GM21619 (cell line): ENCODE data around the gene TMX4.
"Not testable (repeated sequence)": the region's sequence is repeated elsewhere in the genome, so short reads cannot be mapped to it uniquely, and the experiment has no call there.

Experiments
- ATAC-seq: cut with Tn5 transposase; IDR thresholded peaks from one replicate; pipeline ENCODE4 v1.9.1; 2021; ENCODE audit not compliant: unreplicated experiment

Gene TMX4

GRCh38 chr20:8019246-8019997 is at the start of gene TMX4:
Gene TMX4, minus strand, starts transcription at chr20:8019761. Its CDS starts 148 bp downstream, at chr20:8019613.
- peak; percentile 85 for ATAC-seq

DNA sequence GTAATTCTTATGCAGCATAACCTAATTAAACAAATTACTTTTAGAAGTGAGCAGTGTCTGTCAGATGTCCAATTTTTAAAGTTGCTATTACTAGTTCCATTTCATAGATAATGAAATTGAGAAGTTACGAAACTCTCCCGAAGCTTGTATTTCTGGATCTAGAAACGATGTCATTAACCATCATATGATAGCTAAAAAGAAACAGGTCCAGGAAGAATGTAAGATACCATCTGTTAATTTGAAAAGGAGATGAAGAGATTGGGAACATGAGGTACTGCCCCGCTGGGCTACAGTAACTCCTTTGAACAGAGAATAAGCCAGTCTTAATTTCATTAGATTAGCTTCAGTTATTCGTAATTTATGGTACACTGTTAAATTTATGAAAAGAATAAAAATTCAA is 47.5 kb upstream of the TMX4 start:
- no peak for ATAC-seq

GRCh38 chr20:8066662-8067061 is 47.1 kb upstream of the TMX4 start:
- ATAC-seq: no peak

- no peak for ATAC-seq
These were observed 46.1 kb upstream of the TMX4 start for GRCh38 chr20:8065691-8066090.

- no peak for ATAC-seq
These were observed 43.2 kb upstream of the TMX4 start for GRCh38 chr20:8062756-8063155.

GRCh38 chr20:8061861-8062518 is 42.4 kb upstream of the TMX4 start:
- ATAC-seq: no peak

DNA sequence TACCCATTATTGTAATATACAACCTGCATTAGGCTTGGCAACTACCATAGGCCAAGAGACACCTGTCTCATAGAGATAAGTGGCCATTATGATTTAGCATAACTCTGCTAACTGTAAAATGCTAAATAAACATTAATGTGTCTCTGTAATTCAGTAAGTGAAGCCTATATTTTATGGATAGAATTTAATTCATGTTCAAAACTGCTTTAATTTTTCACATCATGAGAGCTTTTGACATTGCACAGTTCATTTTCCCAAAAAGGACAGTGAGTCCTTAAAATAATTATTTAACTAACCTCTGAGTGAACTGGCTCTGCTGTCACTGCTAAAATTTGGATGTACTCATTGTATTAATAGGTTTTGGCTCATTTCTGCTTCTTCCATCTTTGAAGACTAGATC is 41.4 kb upstream of the TMX4 start:
- no peak for ATAC-seq

- no peak for ATAC-seq
These were observed 38.3 kb upstream of the TMX4 start for GRCh38 chr20:8057871-8058270.

DNA sequence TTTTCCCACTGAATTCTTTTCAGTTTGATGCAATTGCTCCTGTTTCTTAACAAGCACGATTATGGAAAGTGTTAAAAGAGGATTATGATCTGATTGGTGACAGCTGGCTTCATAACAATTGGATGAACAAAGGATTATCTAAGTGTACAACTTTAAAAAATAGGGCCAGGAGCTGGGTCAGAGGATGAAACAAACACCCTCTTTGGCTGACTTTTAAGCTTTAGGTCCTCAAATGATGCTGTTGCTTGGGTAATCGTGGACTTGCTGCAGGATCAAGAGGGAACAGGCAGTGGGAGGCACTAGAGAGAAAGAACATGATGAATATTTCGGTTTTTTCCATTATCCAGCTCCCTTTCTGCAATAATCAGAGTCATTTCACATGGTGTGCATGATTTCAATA is 35.5 kb upstream of the TMX4 start:
- ATAC-seq: no peak

- ATAC-seq: no peak
These were observed 30.7 kb upstream of the TMX4 start for GRCh38 chr20:8050157-8050837.

DNA sequence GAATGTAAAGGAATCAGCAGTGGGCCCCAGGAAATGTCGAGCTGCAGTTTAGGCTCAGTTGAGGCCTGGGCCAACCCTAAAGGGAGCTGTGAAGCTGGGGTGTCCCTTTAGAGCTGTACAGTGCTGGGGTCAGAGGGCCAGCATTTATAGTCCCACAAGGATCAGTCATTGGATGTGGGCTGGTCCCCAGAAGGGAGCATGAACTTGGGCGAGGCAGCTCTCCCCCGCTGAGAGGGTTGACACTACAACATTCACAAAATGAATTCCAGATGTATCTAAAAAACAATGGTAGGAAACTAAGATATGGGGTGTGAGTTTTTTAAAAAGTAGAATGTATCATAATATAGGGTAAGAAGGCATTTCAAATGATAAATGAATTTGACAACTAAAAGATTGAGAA is 29.7 kb upstream of the TMX4 start:
- ATAC-seq: no peak

DNA sequence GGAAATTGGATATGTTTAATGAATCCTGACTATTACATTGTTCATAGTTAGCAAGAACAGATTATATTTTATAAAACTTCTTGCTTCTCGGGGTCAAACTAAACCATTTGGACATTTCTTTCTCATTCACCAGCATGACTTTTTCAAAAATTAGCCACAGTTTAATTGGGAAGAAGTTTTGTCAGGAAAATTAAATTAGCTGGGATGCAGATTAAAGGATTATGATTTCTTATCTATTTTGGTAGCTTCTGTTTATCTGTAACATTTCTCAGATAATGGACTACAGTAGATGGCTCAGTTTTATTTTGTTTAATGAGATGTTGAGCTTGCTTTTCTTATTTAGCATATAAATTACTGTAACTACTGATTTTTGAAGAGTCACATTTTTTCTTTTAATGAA is 26.4 kb upstream of the TMX4 start:
- no peak for ATAC-seq

DNA sequence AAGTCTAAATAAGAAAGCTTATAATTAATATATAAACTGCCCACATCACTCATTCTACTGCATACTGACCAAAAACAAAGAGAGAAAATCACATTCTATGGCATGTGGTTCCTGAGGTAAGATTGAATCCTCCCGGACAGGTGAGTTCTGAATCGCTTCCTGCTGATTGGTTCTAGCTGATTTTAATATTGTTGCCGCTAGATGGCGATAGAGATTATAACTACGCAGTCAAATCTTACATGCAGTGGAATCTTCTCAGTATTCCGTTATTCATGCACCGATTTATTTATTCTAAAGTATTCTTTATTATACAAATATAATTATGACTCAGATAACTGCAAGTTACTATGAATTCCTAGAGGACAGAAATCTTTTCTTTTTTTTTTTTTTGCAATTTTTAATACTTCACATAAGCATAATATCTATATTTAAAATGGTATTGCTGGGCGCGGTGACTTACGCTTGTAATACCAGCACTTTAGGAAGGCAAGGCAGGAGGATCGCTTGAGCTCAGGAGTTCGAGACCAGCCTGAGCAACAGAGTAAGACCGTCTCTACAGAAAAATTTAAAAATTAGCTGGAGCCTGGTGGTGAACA is 24.2 kb upstream of the TMX4 start:
- peak; percentile 87 for ATAC-seq

- no peak for ATAC-seq
These were observed 19.5 kb upstream of the TMX4 start for GRCh38 chr20:8039042-8039441.

DNA sequence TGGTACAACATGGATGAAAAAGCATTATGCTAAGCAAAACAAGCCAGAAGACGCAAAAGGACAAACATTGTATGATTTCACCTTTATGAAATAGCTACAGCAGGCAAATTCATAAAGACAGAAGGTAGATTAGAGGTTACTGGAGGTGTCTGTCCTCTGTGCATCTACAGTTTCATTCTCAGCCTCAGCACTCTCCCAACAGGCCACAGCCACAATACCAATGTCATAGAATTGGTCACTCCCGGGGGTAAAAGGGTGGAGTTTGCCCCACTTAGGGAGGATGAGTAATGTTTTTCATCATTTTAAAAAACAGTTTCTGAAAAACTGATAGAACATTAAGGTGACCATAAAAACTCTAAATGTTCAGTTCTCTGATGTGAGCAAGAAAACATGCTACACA is 17.2 kb upstream of the TMX4 start:
- peak; percentile 56 for ATAC-seq

DNA sequence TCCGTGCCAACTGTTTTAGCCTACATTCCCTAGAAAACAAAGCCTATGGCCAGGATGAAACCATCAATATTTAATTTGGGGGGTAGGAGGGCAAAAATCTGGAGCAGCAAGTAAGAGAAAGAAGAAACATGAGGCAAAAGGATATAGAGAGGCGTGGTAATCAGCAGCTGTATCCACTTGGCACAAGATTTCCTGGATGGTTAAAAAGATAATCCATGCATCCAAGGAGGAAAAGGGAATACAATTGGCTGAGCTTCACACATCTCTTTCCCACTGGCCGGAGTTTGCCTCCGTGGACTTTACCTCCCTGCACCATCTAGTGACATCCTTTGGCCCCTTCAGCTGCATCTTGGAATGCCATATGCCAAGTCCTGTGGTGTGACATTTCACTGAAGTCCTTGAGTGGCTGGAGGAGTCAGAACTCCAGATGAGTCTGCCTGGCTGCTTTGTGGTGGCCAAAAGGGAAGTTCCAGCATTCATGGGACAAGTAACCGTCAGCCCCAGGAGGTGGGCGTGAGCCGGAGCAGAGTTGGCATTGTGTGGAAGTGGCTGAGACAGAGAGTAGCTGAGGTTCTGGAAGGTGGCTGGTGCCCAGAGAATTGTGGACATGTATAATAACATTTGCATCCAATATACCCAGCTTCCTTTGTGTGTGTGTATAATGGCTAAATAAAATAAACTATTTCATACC is 13.7 kb upstream of the TMX4 start:
- no peak for ATAC-seq

GRCh38 chr20:8032499-8032898 is 12.9 kb upstream of the TMX4 start:
- no peak for ATAC-seq

DNA sequence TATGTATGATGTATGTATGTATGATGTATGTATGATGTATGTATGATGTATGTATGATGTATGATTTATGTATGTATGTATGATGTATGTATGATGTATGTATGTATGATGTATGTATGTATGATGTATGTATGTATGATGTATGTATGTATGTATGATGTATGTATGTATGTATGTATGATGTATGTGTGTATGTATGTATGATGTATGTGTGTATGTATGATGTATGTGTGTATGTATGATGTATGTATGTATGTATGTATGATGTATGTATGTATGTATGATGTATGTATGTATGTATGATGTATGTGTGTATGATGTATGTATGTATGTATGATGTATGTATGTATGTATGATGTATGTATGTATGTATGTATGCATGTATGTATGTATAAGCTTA is 12.0 kb upstream of the TMX4 start:
- not testable (repeated sequence) for ATAC-seq

DNA sequence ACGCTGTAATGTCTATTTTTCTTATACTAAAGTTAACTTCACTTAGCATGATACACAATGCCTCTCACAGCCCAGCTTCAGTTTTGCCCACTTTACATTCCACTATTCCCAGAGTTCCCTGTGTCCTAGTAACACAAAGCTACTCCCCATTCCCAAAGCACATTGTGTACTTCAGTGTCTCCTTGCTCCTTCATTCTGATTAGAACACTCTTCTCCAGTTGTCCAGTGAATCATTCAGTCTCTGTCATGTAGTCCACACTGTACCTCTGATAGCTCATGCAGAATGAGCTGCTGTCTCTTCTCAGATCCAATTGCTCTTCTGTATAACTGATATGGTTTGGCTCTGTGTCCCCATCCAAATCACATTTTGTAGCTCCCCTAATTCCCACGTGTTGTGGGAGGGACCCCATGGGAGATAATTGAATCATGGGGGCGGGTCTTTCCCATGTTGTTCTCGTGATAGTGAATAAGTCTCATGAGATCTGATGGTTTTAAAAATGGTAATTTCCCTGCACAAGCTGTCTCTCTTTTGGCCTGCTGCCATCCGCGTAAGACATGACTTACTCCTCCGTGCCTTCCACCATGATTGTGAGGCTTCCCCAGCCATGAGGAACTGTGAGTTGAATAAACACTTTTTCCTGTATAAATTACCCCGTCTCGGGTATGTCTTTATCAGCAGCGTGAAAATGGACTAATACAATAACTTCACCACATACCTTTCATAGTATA is 2.1 kb upstream of the TMX4 start:
- no peak for ATAC-seq

- ATAC-seq: peak; percentile 40
These were observed 936 bp upstream of the TMX4 start for GRCh38 chr20:8020314-8021079.
